ENCODE measurements around the gene NRG4.
"Not testable (repeated sequence)": the region's sequence is repeated elsewhere in the genome, so short reads cannot be mapped to it uniquely, and the experiment has no call there.

The NRG4 gene

GRCh38 chr15:76032046-76032445 lies 19.8 kb upstream of the NRG4 start:
- no peak for DNase-seq (ENCODE audit: low read depth)
- no peak overlapping the region for H3K4me3 ChIP-seq (ENCODE audit: low read depth, low read length)
- no peak for TF ChIP-seq CTCF (IDR thresholded peaks at IDR 0.05; ENCODE audit: low read depth, low read length, missing control alignments)

- no peak for TF ChIP-seq CTCF (IDR thresholded peaks at IDR 0.05; ENCODE audit: low read depth, low read length, missing control alignments)
- no peak overlapping the region for H3K4me3 ChIP-seq (ENCODE audit: low read depth, low read length)
- no peak for DNase-seq (ENCODE audit: low read depth)
These were observed 12.0 kb upstream of the NRG4 start for GRCh38 chr15:76024021-76024768.

- DNase-seq (ENCODE audit: low read depth); H3K4me3 ChIP-seq (ENCODE audit: low read depth, low read length): not testable (repeated sequence)
These were observed 1.2 kb upstream of the NRG4 start for GRCh38 chr15:76013470-76013869.

GRCh38 chr15:76010613-76011012 lies 1.6 kb downstream of the NRG4 start:
- no peak overlapping the region for H3K4me3 ChIP-seq (ENCODE audit: low read depth, low read length)
- TF ChIP-seq CTCF (IDR thresholded peaks at IDR 0.05; ENCODE audit: low read depth, low read length, missing control alignments), result no peak
- DNase-seq (ENCODE audit: low read depth), result no peak

- DNase-seq (ENCODE audit: low read depth), result no peak
These were observed 6.0 kb downstream of the NRG4 start for GRCh38 chr15:76006136-76006778.

GRCh38 chr15:76003364-76003763 lies 8.9 kb downstream of the NRG4 start:
- DNase-seq (ENCODE audit: low read depth), result no peak
- no peak for TF ChIP-seq CTCF (IDR thresholded peaks at IDR 0.05; ENCODE audit: low read depth, low read length, missing control alignments)
- H3K4me3 ChIP-seq (ENCODE audit: low read depth, low read length), result no peak overlapping the region

More at GRCh38 chr15:76006136-76006778, 6.0 kb downstream of the NRG4 start:
- H3K4me3 ChIP-seq (ENCODE audit: low read depth, low read length), result no peak overlapping the region
- TF ChIP-seq CTCF (IDR thresholded peaks at IDR 0.05; ENCODE audit: low read depth, low read length, missing control alignments), result no peak

- H3K4me3 ChIP-seq (ENCODE audit: low read depth, low read length), result no peak overlapping the region
- no peak for DNase-seq (ENCODE audit: low read depth)
- no peak for TF ChIP-seq CTCF (IDR thresholded peaks at IDR 0.05; ENCODE audit: low read depth, low read length, missing control alignments)
These were observed 16.6 kb downstream of the NRG4 start for GRCh38 chr15:75995611-75996010.

All from GM12864 (cell line).